Activated gamma-delta T cell (primary cell): ENCODE results near the gene SLC23A3.
A peak's percentile ranks its signal among the peaks of the same experiment; 100 is the strongest.

Experiments
- DNase-seq: peaks from one replicate; lab custom pipeline; 2025; lab: John Stamatoyannopoulos, UW
- total RNA-seq, 2 donors: gene quantifications; one replicate each; lab custom pipeline; 2026; lab: John Stamatoyannopoulos, UW

Gene SLC23A3
- total RNA-seq = 1.6 to 1.7 reads per million in 2 donors

- DNase-seq = no peak
Measured at GRCh38 chr2:219169930-219170654, at the start of gene SLC23A3. Gene SLC23A3, minus strand, starts transcription at chr2:219170029. Its CDS starts 45 bp downstream, at chr2:219169984.

GRCh38 chr2:219218732-219219701, 49.2 kb upstream of the SLC23A3 start, which contains the start of gene ABCB6:
Gene ABCB6, minus strand, starts transcription at chr2:219218958. Its CDS starts 285 bp downstream, at chr2:219218673.
- peak; percentile 62 for DNase-seq

- DNase-seq = no peak
Measured at GRCh38 chr2:219218217-219218731, 48.4 kb upstream of the SLC23A3 start.

- DNase-seq = no peak
Measured at GRCh38 chr2:219216535-219216915, 46.7 kb upstream of the SLC23A3 start.

- no peak for DNase-seq
Measured at GRCh38 chr2:219215871-219216534, 46.2 kb upstream of the SLC23A3 start.

- no peak for DNase-seq
Measured at GRCh38 chr2:219214786-219215185, 45.0 kb upstream of the SLC23A3 start.

GRCh38 chr2:219214141-219214540, 44.3 kb upstream of the SLC23A3 start:
- DNase-seq = no peak

GRCh38 chr2:219213486-219214071, 43.8 kb upstream of the SLC23A3 start:
- DNase-seq = no peak

- DNase-seq = no peak
Measured at GRCh38 chr2:219213026-219213415, 43.2 kb upstream of the SLC23A3 start.

GRCh38 chr2:219210886-219211362, 41.1 kb upstream of the SLC23A3 start:
- DNase-seq = no peak

GRCh38 chr2:219210196-219210885, 40.5 kb upstream of the SLC23A3 start:
- DNase-seq = no peak

- DNase-seq = no peak
Measured at GRCh38 chr2:219209236-219210195, 39.7 kb upstream of the SLC23A3 start.

GRCh38 chr2:219207884-219208740, 38.3 kb upstream of the SLC23A3 start:
- DNase-seq = no peak

- no peak for DNase-seq
Measured at GRCh38 chr2:219207134-219207883, 37.5 kb upstream of the SLC23A3 start.

GRCh38 chr2:219206328-219207133, 36.7 kb upstream of the SLC23A3 start, which contains the start of gene ZFAND2B:
Gene ZFAND2B, plus strand, starts transcription at chr2:219206782. Its CDS starts 206 bp downstream, at chr2:219206988.
- DNase-seq = peak; percentile 94

GRCh38 chr2:219205981-219206327, 36.1 kb upstream of the SLC23A3 start:
- no peak for DNase-seq

- no peak for DNase-seq
Measured at GRCh38 chr2:219205165-219205538, 35.3 kb upstream of the SLC23A3 start.
